ENCODE data around the gene FOXP1.

The FOXP1 gene

DNA sequence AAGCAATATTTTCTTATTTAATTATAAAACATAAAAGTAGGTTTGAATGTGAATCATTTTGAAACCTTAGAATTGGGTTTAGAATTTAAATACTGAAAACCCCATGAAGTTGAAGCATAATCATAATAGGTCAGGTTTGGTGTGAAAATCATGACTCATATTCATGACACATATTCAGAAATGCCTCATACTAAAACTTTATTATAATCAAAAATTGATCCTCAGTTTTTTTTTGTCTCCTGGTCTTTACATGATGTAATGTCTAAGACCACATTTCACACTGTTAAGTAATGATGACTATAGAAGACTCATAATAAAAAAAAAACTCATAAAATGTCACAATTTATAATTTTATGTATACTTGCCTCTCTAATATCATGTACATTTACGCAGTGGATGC lies 190.4 kb downstream of the FOXP1 start:
- DNase-seq, result no peak

- DNase-seq, result no peak
These were observed 191.3 kb downstream of the FOXP1 start for GRCh38 chr3:71392251-71392650.

GRCh38 chr3:71391361-71391760 lies 192.2 kb downstream of the FOXP1 start:
- no peak for DNase-seq

DNA sequence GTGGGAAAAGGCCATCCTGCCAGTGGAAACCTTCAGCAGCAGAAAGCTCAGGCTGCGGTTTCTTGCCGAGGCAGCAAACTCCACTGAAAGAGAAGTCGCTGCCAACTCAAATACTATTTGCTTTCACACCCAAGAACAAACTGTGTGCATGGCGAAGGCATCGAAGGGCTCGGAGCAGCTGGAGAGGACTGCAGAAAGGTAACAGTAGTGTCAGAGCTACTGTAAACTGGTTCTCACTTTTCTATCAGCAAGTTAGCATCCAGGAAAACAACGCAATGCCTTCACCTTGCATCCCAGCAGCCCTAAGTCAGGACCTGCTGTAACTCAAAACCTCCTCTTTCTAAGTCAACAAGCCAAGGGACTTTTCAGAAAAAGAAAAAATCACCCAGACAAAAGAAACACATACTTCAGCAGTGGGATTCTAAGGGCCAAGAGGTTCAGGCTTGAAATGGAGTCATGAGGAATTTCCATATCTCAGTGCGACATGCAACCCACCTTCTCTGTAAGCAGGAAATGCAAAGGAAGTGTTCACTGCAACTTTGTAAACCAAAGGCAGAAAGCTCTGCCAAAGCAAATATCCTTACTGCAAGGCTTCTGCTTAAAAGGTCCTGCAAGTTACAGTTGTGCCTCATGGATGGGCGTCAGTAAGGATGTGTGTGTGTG lies 193.5 kb downstream of the FOXP1 start:
- DNase-seq, result no peak

DNA sequence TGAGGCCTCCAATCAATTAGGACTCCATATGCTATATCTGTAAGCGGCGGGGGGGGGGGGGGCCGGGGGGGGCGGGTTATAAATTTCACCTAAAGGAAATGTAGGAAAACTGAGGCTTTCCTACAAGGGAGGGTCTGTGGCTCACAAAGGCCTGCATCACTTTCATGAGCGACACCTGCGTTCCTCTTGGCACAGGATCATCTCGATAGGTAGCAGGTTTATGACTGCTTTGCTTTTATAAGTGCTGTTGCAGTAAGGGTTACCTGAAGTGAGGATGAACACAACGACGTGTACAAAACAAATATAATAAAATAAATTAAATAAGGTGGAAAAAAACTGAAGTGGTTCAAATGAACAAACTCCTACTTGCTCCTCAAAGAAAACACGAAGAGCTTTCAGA lies 194.3 kb downstream of the FOXP1 start:
- no peak for DNase-seq

DNA sequence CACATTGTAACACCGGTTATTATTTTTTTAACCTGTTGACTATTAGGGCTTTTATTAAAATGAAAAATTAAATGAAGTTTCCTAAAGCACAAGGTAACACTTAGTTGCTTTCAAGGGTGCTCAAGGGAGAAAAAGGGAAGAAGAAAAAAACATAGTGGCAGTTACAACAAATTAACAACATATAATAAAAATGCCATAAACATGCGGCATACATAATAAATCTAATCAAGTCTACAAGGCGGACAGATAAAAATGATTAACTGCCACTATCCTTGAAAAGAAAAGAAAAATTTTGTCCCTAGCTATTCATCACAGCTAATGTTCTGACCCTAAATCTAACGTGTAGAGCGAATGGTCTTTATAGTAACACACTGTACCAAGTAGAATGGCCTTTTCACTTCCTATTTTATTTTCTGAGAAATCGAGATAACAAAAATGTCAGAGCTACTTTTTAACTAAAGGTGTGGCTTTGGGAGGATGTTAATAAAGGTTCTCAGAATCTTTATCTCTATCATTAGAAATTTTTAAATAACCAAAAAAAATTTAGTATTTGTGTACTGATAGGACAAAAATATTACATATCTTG lies 194.9 kb downstream of the FOXP1 start:
- no peak for DNase-seq

- no peak for DNase-seq
These were observed 195.9 kb downstream of the FOXP1 start for GRCh38 chr3:71387586-71387985.

- no peak for DNase-seq
These were observed 198.5 kb downstream of the FOXP1 start for GRCh38 chr3:71384837-71385716.

GRCh38 chr3:71384388-71384787 lies 199.1 kb downstream of the FOXP1 start:
- no peak for DNase-seq

DNA sequence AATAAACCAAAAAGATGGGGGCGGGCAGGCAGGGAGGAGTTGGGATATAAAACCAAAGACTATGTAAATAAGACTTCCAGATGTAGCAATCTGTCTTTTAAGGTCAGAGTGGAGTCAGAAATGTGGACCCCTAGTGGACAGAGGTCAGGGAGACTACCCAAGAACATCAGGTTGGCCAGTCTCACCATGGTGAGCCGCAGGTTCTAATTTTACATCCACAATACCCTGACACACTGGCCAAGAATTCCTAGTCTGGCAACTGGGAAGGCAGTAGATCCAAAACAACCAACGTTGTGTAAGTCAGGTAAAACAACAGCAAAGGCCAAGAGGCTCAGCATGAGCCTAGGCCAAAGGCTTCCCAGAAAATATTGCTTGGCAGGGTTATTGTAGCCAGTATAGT lies 203.4 kb downstream of the FOXP1 start:
- DNase-seq, result no peak

DNA sequence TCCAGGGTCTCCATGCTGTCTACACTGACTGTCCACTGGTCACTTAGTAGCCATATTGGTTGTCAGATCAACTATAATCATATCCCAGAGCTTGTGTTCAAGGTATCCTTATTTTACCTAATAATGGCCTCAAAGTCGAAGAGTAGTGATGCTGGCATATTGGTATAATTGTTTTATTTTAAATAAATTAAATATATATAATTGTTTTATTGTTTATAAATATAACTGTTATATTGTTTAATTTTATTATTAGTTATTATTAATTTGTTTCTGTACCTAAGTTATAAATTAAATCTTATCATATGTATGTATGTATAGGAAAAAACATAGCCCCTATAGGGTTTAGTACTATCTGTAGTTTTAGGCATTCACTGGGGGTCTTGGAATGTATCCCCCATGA lies 205.0 kb downstream of the FOXP1 start:
- DNase-seq, result no peak

GRCh38 chr3:71376911-71377310 lies 206.6 kb downstream of the FOXP1 start:
- no peak for DNase-seq

DNA sequence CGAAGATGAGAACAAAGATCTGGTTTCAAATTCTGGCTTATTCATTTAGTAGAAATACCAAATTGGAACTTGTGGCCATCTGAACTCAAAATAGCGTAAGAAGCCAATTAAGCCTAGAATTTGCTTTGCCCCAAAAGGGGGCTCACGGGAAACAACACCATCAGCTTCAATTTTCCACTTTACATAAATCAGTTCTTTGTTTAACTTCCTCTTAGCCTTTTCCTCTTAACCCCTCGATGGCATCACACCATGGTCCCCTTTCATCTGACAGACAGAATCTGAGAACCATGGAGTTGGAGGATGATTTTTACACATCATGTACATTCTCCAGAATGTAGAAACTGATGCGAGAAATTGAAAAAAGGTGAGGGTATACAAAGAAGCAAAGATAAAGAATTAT lies 207.0 kb downstream of the FOXP1 start:
- no peak for DNase-seq

DNA sequence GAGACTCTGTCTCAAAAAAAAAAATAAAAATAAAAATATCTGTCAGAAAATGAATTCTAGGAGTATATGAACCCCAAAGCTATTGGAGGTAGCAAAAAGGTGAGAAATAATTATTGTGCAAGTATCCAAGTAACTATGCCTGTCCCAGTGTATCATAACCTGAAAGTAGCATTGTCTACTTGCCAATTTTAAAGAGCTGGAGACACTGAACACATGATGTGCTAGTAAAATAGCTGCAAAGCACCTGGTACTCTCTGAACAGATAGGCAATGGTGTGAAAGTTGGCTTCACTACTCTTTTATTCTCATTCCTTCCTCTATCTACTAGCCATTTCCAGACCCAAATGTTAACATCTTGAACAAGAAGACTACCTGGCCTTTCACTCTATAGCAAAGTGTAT lies 208.9 kb downstream of the FOXP1 start:
- no peak for DNase-seq

DNA sequence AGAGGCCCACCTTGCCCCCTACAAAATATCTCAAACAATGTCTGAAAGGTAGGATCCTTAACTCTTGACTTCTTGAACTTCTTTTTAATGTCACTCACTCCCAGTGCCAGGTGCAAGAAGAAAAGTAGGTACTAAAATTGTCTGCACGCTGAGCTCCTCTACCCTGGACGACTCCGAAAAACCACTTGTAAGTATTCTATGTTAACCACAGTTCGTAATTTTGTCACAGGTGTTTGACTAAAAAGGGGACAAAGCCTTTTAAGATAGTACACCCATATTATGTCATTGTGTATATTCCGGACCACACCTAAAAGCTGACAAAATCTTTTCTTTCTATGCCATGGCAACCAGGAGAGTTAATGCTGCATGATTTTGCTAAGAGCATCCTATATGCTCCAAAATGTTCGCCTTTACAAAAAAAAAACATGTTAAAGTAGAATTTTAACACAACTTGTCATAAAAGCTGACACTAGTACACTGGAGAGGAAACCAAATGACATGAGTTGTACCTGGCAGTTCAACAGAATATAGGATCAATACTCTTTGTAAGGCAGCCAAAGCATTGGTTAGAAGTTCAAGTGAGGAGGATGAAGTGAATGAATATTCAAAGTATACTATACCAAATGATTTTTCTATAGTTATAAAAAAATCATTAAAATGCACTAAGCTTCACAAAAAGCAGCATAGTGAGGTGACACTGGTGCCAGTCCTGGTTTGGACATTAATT lies 210.5 kb downstream of the FOXP1 start:
- no peak for DNase-seq

- DNase-seq, result no peak
These were observed 211.2 kb downstream of the FOXP1 start for GRCh38 chr3:71372241-71372768.

GRCh38 chr3:71371282-71371681 lies 212.2 kb downstream of the FOXP1 start:
- no peak for DNase-seq

GRCh38 chr3:71370467-71370866 lies 213.1 kb downstream of the FOXP1 start:
- no peak for DNase-seq

DNA sequence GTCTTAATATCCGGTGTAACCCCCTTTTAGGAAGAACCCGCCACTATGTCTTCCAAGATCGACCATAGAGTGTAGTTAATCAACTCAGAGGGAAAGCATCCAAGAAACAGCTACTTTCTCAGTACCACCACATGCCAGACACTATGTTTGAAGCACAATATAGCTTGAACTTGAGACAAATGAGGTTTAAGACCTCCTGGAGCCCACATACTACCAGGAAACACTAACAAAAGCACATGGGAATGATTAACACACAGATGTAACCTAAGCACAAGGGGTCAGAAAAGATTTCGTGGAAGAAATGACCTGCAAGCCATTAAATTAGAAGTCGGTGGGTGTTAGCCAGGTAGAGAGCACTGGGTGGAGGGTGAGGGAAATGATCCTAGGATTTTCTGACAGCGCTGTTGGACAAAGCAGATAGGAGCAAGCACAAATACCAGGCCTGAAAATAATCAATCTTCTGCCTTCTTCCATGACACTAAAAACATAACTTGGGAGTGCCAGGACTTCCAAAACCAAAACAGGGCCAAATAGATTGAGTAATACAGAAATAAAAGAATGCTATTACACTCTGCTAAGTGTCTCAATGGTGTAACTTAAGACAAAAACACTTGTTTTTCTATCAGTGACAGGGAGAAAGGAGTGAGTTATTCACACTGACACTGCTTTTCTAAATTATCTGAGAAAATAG lies 213.7 kb downstream of the FOXP1 start:
- DNase-seq, result no peak

DNA sequence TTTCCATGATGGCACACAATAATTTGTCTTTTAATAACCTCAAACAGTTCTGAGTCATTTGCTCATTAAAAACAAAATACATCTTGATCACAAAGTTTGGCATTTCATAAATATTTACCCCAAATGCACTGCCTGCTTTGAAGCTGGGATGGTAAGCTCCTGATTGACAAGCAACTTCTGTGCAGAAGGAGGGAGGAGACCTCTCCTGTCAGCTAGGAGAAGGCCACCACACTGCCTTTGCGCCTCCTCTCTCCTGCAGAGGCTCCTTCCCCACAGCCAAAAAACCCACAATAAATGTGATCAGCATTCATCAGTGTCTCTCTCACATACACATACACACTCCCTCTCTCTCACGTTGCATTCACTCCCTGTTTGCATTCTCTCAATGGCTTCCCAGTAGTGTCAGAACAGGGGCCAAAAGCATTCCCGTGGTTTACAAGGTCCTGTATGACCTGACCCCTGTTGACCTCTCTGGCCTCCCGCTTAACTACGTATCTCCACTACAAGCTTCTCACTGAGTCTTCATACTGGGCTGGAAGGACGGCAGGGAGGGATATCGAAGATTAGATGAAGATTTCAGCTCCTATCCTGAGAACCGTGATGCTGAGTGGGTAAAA lies 216.4 kb downstream of the FOXP1 start:
- no peak for DNase-seq

- DNase-seq, result no peak
These were observed 222.1 kb downstream of the FOXP1 start for GRCh38 chr3:71361334-71361890.

GRCh38 chr3:71360764-71361163 lies 222.8 kb downstream of the FOXP1 start:
- no peak for DNase-seq
